GM19351 (cell line): Measurements from ENCODE around the gene THOP1.

Experiments used
- ATAC-seq: cut with Tn5 transposase; IDR thresholded peaks from one replicate; pipeline ENCODE4 v1.9.1; 2021; ENCODE audit warnings: mild to moderate bottlenecking, moderate library complexity; ENCODE audit not compliant: unreplicated experiment

Gene THOP1

GRCh38 chr19:2850256-2850925 is 65.1 kb downstream of the THOP1 start:
- no peak for ATAC-seq

GRCh38 chr19:2852598-2852997 is 67.3 kb downstream of the THOP1 start:
- ATAC-seq = no peak

GRCh38 chr19:2853015-2853606 is 67.8 kb downstream of the THOP1 start:
- ATAC-seq = no peak

GRCh38 chr19:2854849-2855248 is 69.5 kb downstream of the THOP1 start:
- no peak for ATAC-seq

- no peak for ATAC-seq
Observed at GRCh38 chr19:2856457-2857050, 71.3 kb downstream of the THOP1 start.

GRCh38 chr19:2858864-2859263 is 73.6 kb downstream of the THOP1 start:
- ATAC-seq = no peak

GRCh38 chr19:2863816-2864215 is 78.5 kb downstream of the THOP1 start:
- no peak for ATAC-seq
